GM21737 (cell line): ENCODE data around the gene PACRGL.
"Not testable (repeated sequence)": the region's sequence is repeated elsewhere in the genome, so short reads cannot be mapped to it uniquely, and the experiment has no call there.

Experiments used
- ATAC-seq: cut with Tn5 transposase; IDR thresholded peaks from one replicate; pipeline ENCODE4 v1.9.1; 2021; ENCODE audit warnings: mild to moderate bottlenecking, moderate library complexity; ENCODE audit not compliant: unreplicated experiment

Gene PACRGL

GRCh38 chr4:20723019-20723418, 22.8 kb downstream of the PACRGL start:
- no peak for ATAC-seq

GRCh38 chr4:20723463-20723862, 23.2 kb downstream of the PACRGL start:
- ATAC-seq = no peak

- no peak for ATAC-seq
Measured at GRCh38 chr4:20724915-20725314, 24.7 kb downstream of the PACRGL start.

- ATAC-seq = no peak
Measured at GRCh38 chr4:20735931-20736330, 35.7 kb downstream of the PACRGL start.

GRCh38 chr4:20746000-20746399, 45.7 kb downstream of the PACRGL start:
- not testable (repeated sequence) for ATAC-seq

GRCh38 chr4:20752641-20753040, 52.4 kb downstream of the PACRGL start:
- ATAC-seq = no peak

GRCh38 chr4:20754036-20754435, 53.8 kb downstream of the PACRGL start:
- no peak for ATAC-seq

GRCh38 chr4:20760053-20760452, 59.8 kb downstream of the PACRGL start:
- ATAC-seq = no peak

- ATAC-seq = no peak
Measured at GRCh38 chr4:20761382-20761781, 61.1 kb downstream of the PACRGL start.

GRCh38 chr4:20761826-20762225, 61.6 kb downstream of the PACRGL start:
- no peak for ATAC-seq

- ATAC-seq = no peak
Measured at GRCh38 chr4:20764366-20764992, 64.2 kb downstream of the PACRGL start.

GRCh38 chr4:20773144-20773997, 73.1 kb downstream of the PACRGL start:
- no peak for ATAC-seq

- no peak for ATAC-seq
Measured at GRCh38 chr4:20778896-20779295, 78.6 kb downstream of the PACRGL start.

GRCh38 chr4:20783134-20783533, 82.9 kb downstream of the PACRGL start:
- not testable (repeated sequence) for ATAC-seq

GRCh38 chr4:20787940-20788665, 87.8 kb downstream of the PACRGL start:
- ATAC-seq = no peak
